HepG2 (cell line): Measurements from ENCODE around the gene MYCBP2. TPM values are rescaled to one million over a fixed set of nuclear protein-coding genes. Genes with fewer than 3 reads are reported as not detected.
"Not testable (repeated sequence)": the region's sequence is repeated elsewhere in the genome, so short reads cannot be mapped to it uniquely, and the experiment has no call there.

Source experiments
- ATAC-seq: fragments of 200-7000 bp; cut with Tn5 transposase; 3 replicates; pipeline ENCODE4 v1.9.1; 2020; ENCODE audit warnings: mild to moderate bottlenecking, moderate library complexity
- BruUV-seq: library from RNA; stranded (reverse); fragments of 400-500 nt; replicated peaks from 2 replicates; lab custom pipeline; 2021; lab: Mats Ljungman, UMichigan
- CTCF ChIA-PET: fragments of 300-600 bp; formaldehyde crosslinking; extraction: SDS; loops from one replicate; lab custom pipeline; 2021; ENCODE audit warnings: low total read pairs, inconsistent platforms, low intra/inter-chr PET ratio; lab: Yijun Ruan, JAX
- POLR2A ChIA-PET: fragments of 350-600 bp; sonication (Branson Sonifier 250); formaldehyde crosslinking; loops from one replicate; lab custom pipeline; 2020; ENCODE audit warnings: antibody characterized with exemption, inconsistent platforms; lab: Yijun Ruan, JAX
- DNase-seq: peaks from one replicate; pipeline ENCODE4 v3.0.0-alpha.2; 2015; ENCODE audit warnings: low spot score
- FAIRE-seq: peaks from 3 replicates; lab custom pipeline; 2011; peaks lifted over from hg19 to GRCh38; lab: Jason Lieb, UNC
- H2AFZ ChIP-seq: one replicate; pipeline ENCODE4 v1.6.1; 2011; ENCODE audit warnings: low read length, inconsistent platforms
- H3K27ac ChIP-seq: fragments of 300-600 bp; 3 replicates; pipeline ENCODE4 v1.8.0; 2011; ENCODE audit warnings: mixed run types, mild to moderate bottlenecking, mixed read lengths, low read length, inconsistent platforms; ENCODE audit not compliant: insufficient read depth; ENCODE audit errors: extremely low read length
- H3K27me3 ChIP-seq, 2 experiments: fragments of 200-600 bp in 1 of 2; 2 replicates in 1 of 2; 3 replicates in 1 of 2; pipeline versions ENCODE4 v1.6.0 to v1.8.0; 2011; ENCODE audit warnings: low read length in 2 of 2, mild to moderate bottlenecking in 2 of 2, moderate library complexity in 2 of 2, inconsistent platforms in 1 of 2; ENCODE audit not compliant: insufficient read depth in 2 of 2, control insufficient read depth in 1 of 2
- H3K36me3 ChIP-seq, 2 experiments: fragments of 200-600 bp in 1 of 2; replicated peaks in 1 of 2; 2 replicates in 1 of 2; 3 replicates in 1 of 2; pipeline versions ENCODE4 v1.5.1 to v1.8.0; 2011; ENCODE audit warnings: low read length in 2 of 2, inconsistent platforms in 1 of 2; ENCODE audit not compliant: insufficient read depth in 2 of 2, control insufficient read depth in 1 of 2
- H3K4me1 ChIP-seq: 2 replicates; pipeline ENCODE4 v1.5.1; 2012; ENCODE audit warnings: low read length, inconsistent platforms; ENCODE audit not compliant: insufficient read depth
- H3K4me2 ChIP-seq: 2 replicates; pipeline ENCODE4 v1.6.0; 2011; ENCODE audit warnings: low read depth, low read length, inconsistent platforms
- H3K4me3 ChIP-seq, 3 experiments: fragments of 200-600 bp in 1 of 3; sonication (generic), shearing (Covaris generic) in 1 of 3; replicated peaks in 1 of 3; 2 replicates each; pipeline ENCODE4 v1.5.1; 2011 to 2016; ENCODE audit warnings: low read length in 3 of 3, inconsistent platforms in 2 of 3, low read depth in 2 of 3, mild to moderate bottlenecking in 2 of 3, control low read depth in 1 of 3, mixed read lengths in 1 of 3; ENCODE audit not compliant: insufficient read depth in 1 of 3
- H3K79me2 ChIP-seq: one replicate; pipeline ENCODE4 v1.6.1; 2011; ENCODE audit warnings: low read length, inconsistent platforms; ENCODE audit not compliant: insufficient read depth
- H3K9ac ChIP-seq: 2 replicates; pipeline ENCODE4 v1.6.0; 2011; ENCODE audit warnings: mild to moderate bottlenecking, low read depth, low read length, inconsistent platforms; ENCODE audit not compliant: insufficient read depth
- H3K9me3 ChIP-seq: 2 replicates; pipeline ENCODE4 v1.5.1; 2012; ENCODE audit warnings: mild to moderate bottlenecking, low read length
- H4K20me1 ChIP-seq: 2 replicates; pipeline ENCODE4 v1.6.0; 2011; ENCODE audit warnings: inconsistent platforms, mild to moderate bottlenecking, low read length, moderate library complexity; ENCODE audit not compliant: insufficient read depth
- HHEX ChIP-seq: IDR thresholded peaks from 2 replicates; pipeline ENCODE4 v1.6.1; 2016; ENCODE audit warnings: control low read depth
- KDM2A ChIP-seq: sonication (generic); formaldehyde crosslinking; IDR thresholded peaks from 2 replicates; pipeline ENCODE4 v1.4.0; 2020; ENCODE audit warnings: low read depth, missing genetic modification reagents, borderline replicate concordance
- KLF9 ChIP-seq: IDR thresholded peaks from 2 replicates; pipeline ENCODE4 v1.6.1; 2016; ENCODE audit warnings: low read depth
- LBX2 ChIP-seq: sonication (generic); formaldehyde crosslinking; IDR thresholded peaks from 2 replicates; pipeline ENCODE4 v1.5.0; 2020; ENCODE audit warnings: missing genetic modification reagents, mild to moderate bottlenecking, borderline replicate concordance
- NPAS2 ChIP-seq: sonication (generic); formaldehyde crosslinking; IDR thresholded peaks from 2 replicates; pipeline ENCODE4 v1.8.0; 2022; ENCODE audit warnings: mild to moderate bottlenecking, missing genetic modification reagents, borderline replicate concordance
- PAF1 ChIP-seq: IDR thresholded peaks from 2 replicates; pipeline ENCODE4 v1.6.1; 2016; ENCODE audit warnings: missing genetic modification reagents, missing compliant biosample characterization
- RFX5 ChIP-seq: IDR thresholded peaks from 2 replicates; pipeline ENCODE4 v1.6.1; 2011; ENCODE audit warnings: low read depth, low read length, improper control_type of control experiment
- SP1 ChIP-seq, 2 experiments: fragments of 450-650 bp in 1 of 2; sonication (generic) in 1 of 2; formaldehyde crosslinking in 1 of 2; IDR thresholded peaks; 2 replicates each; pipeline versions ENCODE4 v1.4.0 to v1.6.1; 2016 to 2020; ENCODE audit warnings: missing genetic modification reagents in 1 of 2
- SP140L ChIP-seq: sonication (generic); formaldehyde crosslinking; IDR thresholded peaks from 2 replicates; pipeline ENCODE4 v1.4.0; 2020; ENCODE audit warnings: missing genetic modification reagents, borderline replicate concordance
- TFDP2 ChIP-seq: sonication (generic); formaldehyde crosslinking; IDR thresholded peaks from 2 replicates; pipeline ENCODE4 v1.4.0; 2020; ENCODE audit warnings: missing genetic modification reagents
- ZNF18 ChIP-seq: sonication (generic); formaldehyde crosslinking; IDR thresholded peaks from 2 replicates; pipeline ENCODE4 v1.8.0; 2022; ENCODE audit warnings: mild to moderate bottlenecking, missing genetic modification reagents; ENCODE audit not compliant: insufficient replicate concordance
- ZNF20 ChIP-seq: sonication (generic); formaldehyde crosslinking; IDR thresholded peaks from 2 replicates; pipeline ENCODE4 v1.4.0; 2020; ENCODE audit warnings: mild to moderate bottlenecking, moderate library complexity, missing genetic modification reagents
- ZNF543 ChIP-seq: sonication (generic); formaldehyde crosslinking; IDR thresholded peaks from 2 replicates; pipeline ENCODE4 v1.4.0; 2020; ENCODE audit warnings: mild to moderate bottlenecking, missing genetic modification reagents
- ZNF644 ChIP-seq: IDR thresholded peaks from 2 replicates; pipeline ENCODE4 v1.6.1; 2016; ENCODE audit warnings: low read depth
- ZNF674 ChIP-seq: sonication (generic); formaldehyde crosslinking; IDR thresholded peaks from 2 replicates; pipeline ENCODE4 v1.5.0; 2020; ENCODE audit warnings: low read depth, mild to moderate bottlenecking, missing genetic modification reagents
- ZNF7 ChIP-seq: IDR thresholded peaks from 2 replicates; pipeline ENCODE4 v1.6.1; 2016; ENCODE audit warnings: missing biosample characterization, missing genetic modification reagents
- ZNF841 ChIP-seq: sonication (generic); formaldehyde crosslinking; IDR thresholded peaks from 2 replicates; pipeline ENCODE4 v1.8.1; 2023; ENCODE audit warnings: missing genetic modification reagents, borderline replicate concordance
- WGBS: methylation state at CpG from one replicate; pipeline ENCODE4 v1.1.6; 2017; ENCODE audit warnings: low lambda C conversion rate; 5-methylcytosine and 5-hydroxymethylcytosine counted together
- in situ Hi-C: cut with HindIII; loops from 2 replicates; pipeline ENCODE4 v1.10.0; 2017; ENCODE audit warnings: low pct_unique_long_range_greater_than_20kb; ENCODE audit not compliant: extremely low pct_ligation_motif_present
- intact Hi-C: fragments of 100-400 bp; cut with micrococcal nuclease; formaldehyde crosslinking; loops from one replicate; pipeline ENCODE4 v1.10.0; 2022; ENCODE audit not compliant: unreplicated experiment
- polyA plus RNA-seq, 8 experiments: library from polyadenylated mRNA; depleted of rRNA in 3 of 8; stranded (reverse) in 7 of 8; unstranded in 1 of 8; fragments of >200 nt; fragmentation: Illumina TruSeq in 4 of 8; extraction: Trizol in 4 of 8; gene quantifications; 2 replicates each; pipeline versions ENCODE4 v1.2.1 to v1.2.3, GENCODE V29; 2011 to 2016; ENCODE audit warnings: low read depth in 4 of 8, missing spikeins in 1 of 8, mixed read lengths in 1 of 8; ENCODE audit not compliant: insufficient read depth in 1 of 8
- total RNA-seq, 5 experiments: library from RNA; depleted of rRNA; stranded (reverse); fragments of >200 nt; fragmentation: Illumina TruSeq; extraction: Trizol; gene quantifications; 2 replicates each; pipeline ENCODE4 v1.2.3, GENCODE V29; 2016; ENCODE audit warnings: low read depth in 1 of 5

The MYCBP2 gene
- total and polyA plus RNA-seq, 2 of the 13 experiments (the other 11 are each of a cell fraction or from before 2014, with no cell fraction given) = 16.3 to 35.3 TPM

- CTCF ChIA-PET = no interaction called here
- BruUV-seq = no TSS peak
These were observed 312.9 kb downstream of the MYCBP2 start for GRCh38 chr13:77013853-77014542.

GRCh38 chr13:77009719-77010118, 317.2 kb downstream of the MYCBP2 start:
- DNase-seq, H3K4me1 ChIP-seq, H3K79me2 ChIP-seq, FAIRE-seq, H3K27ac ChIP-seq, H3K4me3 ChIP-seq, H3K9ac ChIP-seq, intact Hi-C loops, H3K27me3 ChIP-seq, in situ Hi-C loops, BruUV-seq, H3K9me3 ChIP-seq, H4K20me1 ChIP-seq, H3K4me2 ChIP-seq, CTCF ChIA-PET, ATAC-seq, H2AFZ ChIP-seq: not testable (repeated sequence)
- POLR2A ChIA-PET = interaction anchor here (1.5 kb wide), 1 partner anchor 17 kb away, joined by 5 read pairs; no protein-coding TSS in a partner anchor
- WGBS = 96% methylated on average over 5 of the region's 5 CpGs
- H3K36me3 ChIP-seq = peaks cover 12 to 67% of the 10 kb centered on the region in 2 experiments

More at GRCh38 chr13:77013853-77014542, 312.9 kb downstream of the MYCBP2 start:
- Histone ChIP-seq H3K27me3 (no peaks in the 10 kb centered on the region), H3K27ac (no peak overlapping the region), H2AFZ (no peak overlapping the region), H3K9me3 (no peaks in the 10 kb centered on the region), H3K79me2 (peaks cover 3% of the 10 kb centered on the region), H3K36me3 (peaks cover 12 to 71% of the 10 kb centered on the region in 2 experiments), H4K20me1 (no peaks in the 10 kb centered on the region; the same call in 1 of the 2 replicates), H3K4me3 (no peak overlapping the region), H3K4me1 (no peaks in the 10 kb centered on the region), H3K4me2 (no peak overlapping the region), H3K9ac (no peak overlapping the region)
- intact Hi-C loops (no loop called here), in situ Hi-C loops (no loop called here)
- TF ChIP-seq LBX2 (CRISPR knock-in tag) (no peak), TFDP2 (no peak), HHEX (no peak), ZNF674 (CRISPR knock-in tag) (no peak), ZNF644 (CRISPR knock-in tag) (no peak), ZNF841 (CRISPR knock-in tag) (no peak), SP1 (IDR thresholded peaks at IDR 0.05) (no peak), SP1 (CRISPR knock-in tag; IDR thresholded peaks at IDR 0.05) (no peak), ZNF543 (CRISPR knock-in tag) (no peak), ZNF18 (no peak), NPAS2 (CRISPR knock-in tag) (no peak), PAF1 (CRISPR knock-in tag) (no peak), SP140L (CRISPR knock-in tag) (no peak), ZNF20 (no peak), ZNF7 (CRISPR knock-in tag) (no peak), RFX5 (no peak), KDM2A (CRISPR knock-in tag) (no peak), KLF9 (CRISPR knock-in tag) (no peak)
- DNase-seq = no peak
- FAIRE-seq = no peak
- no peak for ATAC-seq
- 94% methylated on average over 2 of the region's 2 CpGs for WGBS
- POLR2A ChIA-PET = interaction anchor here (0.7 to 1.1 kb wide), 2 partner anchors 12 to 22 kb away, joined by 3 to 4 read pairs; partner anchors contain the start of genes CLN5 and FBXL3
